GM12878 (cell line): ENCODE measurements around the gene LTB4R. TPM values are rescaled to one million over a fixed set of nuclear protein-coding genes. Genes with fewer than 3 reads are reported as not detected.

Source experiments
- ATF7 ChIP-seq: fragments of 450-650 bp; IDR thresholded peaks from 2 replicates; pipeline ENCODE4 v1.6.1; 2016; ENCODE audit warnings: low read depth, mild to moderate bottlenecking
- BHLHE40 ChIP-seq, 2 experiments: fragments of 450-650 bp in 1 of 2; IDR thresholded peaks; 2 replicates each; pipeline ENCODE4 v1.6.1; 2011 to 2017; ENCODE audit warnings: low read depth in 2 of 2, borderline replicate concordance in 1 of 2, improper control_type of control experiment in 1 of 2, low read length in 1 of 2, mild to moderate bottlenecking in 1 of 2
- CBFB ChIP-seq: IDR thresholded peaks from 2 replicates; pipeline ENCODE4 v1.6.1; 2016; ENCODE audit warnings: antibody characterized with exemption, low read depth
- CEBPB ChIP-seq, 2 experiments: fragments of 150-350 bp in 1 of 2; IDR thresholded peaks; 2 replicates each; pipeline ENCODE4 v1.6.1; 2012 to 2014; ENCODE audit warnings: low read depth in 2 of 2, low read length in 2 of 2, borderline replicate concordance in 1 of 2, inconsistent platforms in 1 of 2
- CHD4 ChIP-seq: fragments of 200-600 bp; sonication (generic); IDR thresholded peaks from 2 replicates; pipeline ENCODE4 v1.6.1; 2016; ENCODE audit warnings: mild to moderate bottlenecking
- ETV6 ChIP-seq, 2 experiments: fragments of 450-650 bp in 1 of 2; IDR thresholded peaks in 1 of 2; conservative IDR thresholded peaks in 1 of 2; 2 replicates each; pipeline ENCODE4 v1.6.1; 2014; ENCODE audit warnings: antibody characterized with exemption in 1 of 2, borderline replicate concordance in 1 of 2, low read depth in 1 of 2, mild to moderate bottlenecking in 1 of 2, moderate library complexity in 1 of 2
- HCFC1 ChIP-seq: fragments of 150-350 bp; IDR thresholded peaks from 2 replicates; pipeline ENCODE4 v1.6.1; 2014; ENCODE audit warnings: low read length
- JUND ChIP-seq: IDR thresholded peaks from 2 replicates; pipeline ENCODE4 v1.6.1; 2012; ENCODE audit warnings: low read depth, mild to moderate bottlenecking, low read length, improper control_type of control experiment, moderate library complexity
- MTA3 ChIP-seq: IDR thresholded peaks from 2 replicates; pipeline ENCODE4 v1.6.1; 2012; ENCODE audit warnings: low read length, inconsistent platforms, borderline replicate concordance
- NBN ChIP-seq: fragments of 450-650 bp; IDR thresholded peaks from 2 replicates; pipeline ENCODE4 v1.6.1; 2016
- POLR2A ChIP-seq: IDR thresholded peaks from 2 replicates; pipeline ENCODE4 v1.6.1; 2011; ENCODE audit warnings: low read depth, mild to moderate bottlenecking, low read length
- RCOR1 ChIP-seq: conservative IDR thresholded peaks from 2 replicates; pipeline ENCODE4 v1.6.1; 2012; ENCODE audit warnings: low read depth, low read length, improper control_type of control experiment
- SREBF1 ChIP-seq: IDR thresholded peaks from 2 replicates; pipeline ENCODE4 v1.6.1; 2012; ENCODE audit warnings: mild to moderate bottlenecking, low read length
- ZBED1 ChIP-seq: IDR thresholded peaks from 2 replicates; pipeline ENCODE4 v1.6.1; 2016; ENCODE audit warnings: borderline replicate concordance
- polyA plus RNA-seq, 11 experiments: library from polyadenylated mRNA; depleted of rRNA in 4 of 11; unstranded in 6 of 11; stranded (reverse) in 5 of 11; fragments of >200 nt; fragmentation: Nextera tagmentation in 4 of 11; fragmentation: Illumina TruSeq in 1 of 11; extraction: Ambion mirVana in 4 of 11; extraction: Trizol in 1 of 11; gene quantifications; 1 replicate in 1 of 11; 2 replicates in 10 of 11; pipeline versions ENCODE4 v1.2.1 to v1.2.3, GENCODE V29; 2011 to 2016; ENCODE audit warnings: inconsistent platforms in 2 of 11, missing spikeins in 2 of 11, low read depth in 1 of 11
- total RNA-seq, 4 experiments: library from RNA; depleted of rRNA in 3 of 4; stranded (reverse); fragments of >200 nt in 3 of 4; fragmentation: Illumina TruSeq in 1 of 4; extraction: Trizol in 1 of 4; gene quantifications; 2 replicates each; pipeline versions ENCODE4 v1.2.1 to v1.2.3, GENCODE V29; 2013 to 2021
- TF ChIP-seq, protein P1 (sequence below): IDR thresholded peaks from 2 replicates; pipeline ENCODE4 v1.6.1; 2012; ENCODE audit warnings: low read length, inconsistent platforms
- TF ChIP-seq, protein P2 (sequence below): IDR thresholded peaks from 2 replicates; pipeline ENCODE4 v1.6.1; 2012; ENCODE audit warnings: low read depth, low read length, improper control_type of control experiment
- TF ChIP-seq, protein P3 (sequence below): fragments of 450-650 bp; IDR thresholded peaks from 2 replicates; pipeline ENCODE4 v1.6.1; 2017; ENCODE audit warnings: borderline replicate concordance
- TF ChIP-seq, protein P4 (sequence below): IDR thresholded peaks from 2 replicates; pipeline ENCODE4 v1.6.1; 2012; ENCODE audit warnings: improper control_type of control experiment, low read depth, low read length; ENCODE audit not compliant: insufficient replicate concordance
- TF ChIP-seq, protein P5 (sequence below): fragments of 150-350 bp; IDR thresholded peaks from 2 replicates; pipeline ENCODE4 v1.6.1; 2014; ENCODE audit warnings: mild to moderate bottlenecking, low read depth, low read length

Gene LTB4R
- total and polyA plus RNA-seq, 10 of the 15 experiments (the other 5 are each of a cell fraction or from before 2014, with no cell fraction given) = 1.2 to 14.0 (median 4.0) TPM

DNA sequence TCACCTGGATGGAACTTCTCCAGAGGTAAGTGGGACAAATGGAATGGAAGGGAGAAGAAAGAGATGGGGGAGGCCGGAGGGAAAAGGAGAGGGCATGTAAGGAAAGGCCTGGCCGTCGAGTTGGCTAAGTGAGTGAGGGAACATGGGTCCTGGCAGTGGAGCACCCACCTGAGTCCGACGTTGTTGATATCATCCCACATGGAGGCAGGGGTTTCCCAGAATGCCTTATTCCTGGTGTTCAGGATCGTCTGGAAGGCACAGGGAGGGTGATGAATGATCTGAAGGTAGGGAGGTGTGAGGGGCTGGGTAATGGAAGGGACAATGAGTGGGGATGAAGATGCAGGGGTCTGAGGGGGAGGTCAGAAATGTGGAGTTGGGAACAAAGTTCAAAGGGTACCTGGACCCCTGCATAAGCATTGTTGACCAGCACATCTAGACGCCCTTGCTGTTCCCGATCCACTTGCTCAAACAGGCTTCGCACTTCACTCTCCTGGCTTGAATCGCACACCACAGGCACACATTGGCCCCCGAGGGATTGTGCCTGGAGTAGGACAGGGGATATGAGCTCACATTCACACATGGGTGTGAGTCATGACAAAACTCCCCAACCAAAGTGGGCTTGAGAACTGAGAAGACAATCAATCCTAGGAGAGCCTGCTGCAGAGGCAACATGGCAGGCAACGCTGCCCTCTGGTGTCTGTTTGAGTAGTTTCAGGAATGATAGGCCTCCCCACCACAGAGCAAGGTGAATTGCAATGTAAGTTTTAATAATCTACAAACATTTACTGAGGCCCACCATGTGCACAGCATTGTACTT lies 14.8 kb upstream of the LTB4R start (continued):
- TF ChIP-seq, protein P1, sequence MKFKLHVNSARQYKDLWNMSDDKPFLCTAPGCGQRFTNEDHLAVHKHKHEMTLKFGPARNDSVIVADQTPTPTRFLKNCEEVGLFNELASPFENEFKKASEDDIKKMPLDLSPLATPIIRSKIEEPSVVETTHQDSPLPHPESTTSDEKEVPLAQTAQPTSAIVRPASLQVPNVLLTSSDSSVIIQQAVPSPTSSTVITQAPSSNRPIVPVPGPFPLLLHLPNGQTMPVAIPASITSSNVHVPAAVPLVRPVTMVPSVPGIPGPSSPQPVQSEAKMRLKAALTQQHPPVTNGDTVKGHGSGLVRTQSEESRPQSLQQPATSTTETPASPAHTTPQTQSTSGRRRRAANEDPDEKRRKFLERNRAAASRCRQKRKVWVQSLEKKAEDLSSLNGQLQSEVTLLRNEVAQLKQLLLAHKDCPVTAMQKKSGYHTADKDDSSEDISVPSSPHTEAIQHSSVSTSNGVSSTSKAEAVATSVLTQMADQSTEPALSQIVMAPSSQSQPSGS = 0 out of 2 replicates have a peak, but pooled peaks have one; percentile 22
- TF ChIP-seq JUND = 0 out of 2 replicates have a peak, but pooled peaks have one; percentile 33
- TF ChIP-seq, protein P2, sequence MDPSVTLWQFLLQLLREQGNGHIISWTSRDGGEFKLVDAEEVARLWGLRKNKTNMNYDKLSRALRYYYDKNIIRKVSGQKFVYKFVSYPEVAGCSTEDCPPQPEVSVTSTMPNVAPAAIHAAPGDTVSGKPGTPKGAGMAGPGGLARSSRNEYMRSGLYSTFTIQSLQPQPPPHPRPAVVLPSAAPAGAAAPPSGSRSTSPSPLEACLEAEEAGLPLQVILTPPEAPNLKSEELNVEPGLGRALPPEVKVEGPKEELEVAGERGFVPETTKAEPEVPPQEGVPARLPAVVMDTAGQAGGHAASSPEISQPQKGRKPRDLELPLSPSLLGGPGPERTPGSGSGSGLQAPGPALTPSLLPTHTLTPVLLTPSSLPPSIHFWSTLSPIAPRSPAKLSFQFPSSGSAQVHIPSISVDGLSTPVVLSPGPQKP = no peak
- TF ChIP-seq, protein P3, sequence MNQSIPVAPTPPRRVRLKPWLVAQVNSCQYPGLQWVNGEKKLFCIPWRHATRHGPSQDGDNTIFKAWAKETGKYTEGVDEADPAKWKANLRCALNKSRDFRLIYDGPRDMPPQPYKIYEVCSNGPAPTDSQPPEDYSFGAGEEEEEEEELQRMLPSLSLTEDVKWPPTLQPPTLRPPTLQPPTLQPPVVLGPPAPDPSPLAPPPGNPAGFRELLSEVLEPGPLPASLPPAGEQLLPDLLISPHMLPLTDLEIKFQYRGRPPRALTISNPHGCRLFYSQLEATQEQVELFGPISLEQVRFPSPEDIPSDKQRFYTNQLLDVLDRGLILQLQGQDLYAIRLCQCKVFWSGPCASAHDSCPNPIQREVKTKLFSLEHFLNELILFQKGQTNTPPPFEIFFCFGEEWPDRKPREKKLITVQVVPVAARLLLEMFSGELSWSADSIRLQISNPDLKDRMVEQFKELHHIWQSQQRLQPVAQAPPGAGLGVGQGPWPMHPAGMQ = no peak
- peak; percentile 86 for TF ChIP-seq ATF7
- no peak; the same call in 1 of the 2 replicates for TF ChIP-seq HCFC1
- TF ChIP-seq ZBED1 = no peak
- no peak for TF ChIP-seq MTA3
- no peak for TF ChIP-seq CEBPB (IDR thresholded peaks at IDR 0.05; ENCODE audit: borderline replicate concordance in 1 of 2, low read depth in 2 of 2, low read length in 2 of 2)
- peak; percentile 49; the same call in 1 of the 2 replicates for TF ChIP-seq NBN
- TF ChIP-seq BHLHE40 (IDR thresholded peaks at IDR 0.05; ENCODE audit: borderline replicate concordance in 1 of 2, low read depth in 2 of 2, low read length in 1 of 2) = peak; percentile 76 to 78
- no peak for TF ChIP-seq CBFB
- TF ChIP-seq ETV6 (conservative IDR thresholded peaks at IDR 0.05 in 1 of 2, IDR thresholded peaks at IDR 0.05 in 1 of 2; ENCODE audit: borderline replicate concordance in 1 of 2, low read depth in 1 of 2) = no peak
- 0 out of 2 replicates have a peak, but pooled peaks have one; percentile 27 for TF ChIP-seq POLR2A
- peak; percentile 70; the same call in 1 of the 2 replicates for TF ChIP-seq RCOR1
- TF ChIP-seq, protein P4, sequence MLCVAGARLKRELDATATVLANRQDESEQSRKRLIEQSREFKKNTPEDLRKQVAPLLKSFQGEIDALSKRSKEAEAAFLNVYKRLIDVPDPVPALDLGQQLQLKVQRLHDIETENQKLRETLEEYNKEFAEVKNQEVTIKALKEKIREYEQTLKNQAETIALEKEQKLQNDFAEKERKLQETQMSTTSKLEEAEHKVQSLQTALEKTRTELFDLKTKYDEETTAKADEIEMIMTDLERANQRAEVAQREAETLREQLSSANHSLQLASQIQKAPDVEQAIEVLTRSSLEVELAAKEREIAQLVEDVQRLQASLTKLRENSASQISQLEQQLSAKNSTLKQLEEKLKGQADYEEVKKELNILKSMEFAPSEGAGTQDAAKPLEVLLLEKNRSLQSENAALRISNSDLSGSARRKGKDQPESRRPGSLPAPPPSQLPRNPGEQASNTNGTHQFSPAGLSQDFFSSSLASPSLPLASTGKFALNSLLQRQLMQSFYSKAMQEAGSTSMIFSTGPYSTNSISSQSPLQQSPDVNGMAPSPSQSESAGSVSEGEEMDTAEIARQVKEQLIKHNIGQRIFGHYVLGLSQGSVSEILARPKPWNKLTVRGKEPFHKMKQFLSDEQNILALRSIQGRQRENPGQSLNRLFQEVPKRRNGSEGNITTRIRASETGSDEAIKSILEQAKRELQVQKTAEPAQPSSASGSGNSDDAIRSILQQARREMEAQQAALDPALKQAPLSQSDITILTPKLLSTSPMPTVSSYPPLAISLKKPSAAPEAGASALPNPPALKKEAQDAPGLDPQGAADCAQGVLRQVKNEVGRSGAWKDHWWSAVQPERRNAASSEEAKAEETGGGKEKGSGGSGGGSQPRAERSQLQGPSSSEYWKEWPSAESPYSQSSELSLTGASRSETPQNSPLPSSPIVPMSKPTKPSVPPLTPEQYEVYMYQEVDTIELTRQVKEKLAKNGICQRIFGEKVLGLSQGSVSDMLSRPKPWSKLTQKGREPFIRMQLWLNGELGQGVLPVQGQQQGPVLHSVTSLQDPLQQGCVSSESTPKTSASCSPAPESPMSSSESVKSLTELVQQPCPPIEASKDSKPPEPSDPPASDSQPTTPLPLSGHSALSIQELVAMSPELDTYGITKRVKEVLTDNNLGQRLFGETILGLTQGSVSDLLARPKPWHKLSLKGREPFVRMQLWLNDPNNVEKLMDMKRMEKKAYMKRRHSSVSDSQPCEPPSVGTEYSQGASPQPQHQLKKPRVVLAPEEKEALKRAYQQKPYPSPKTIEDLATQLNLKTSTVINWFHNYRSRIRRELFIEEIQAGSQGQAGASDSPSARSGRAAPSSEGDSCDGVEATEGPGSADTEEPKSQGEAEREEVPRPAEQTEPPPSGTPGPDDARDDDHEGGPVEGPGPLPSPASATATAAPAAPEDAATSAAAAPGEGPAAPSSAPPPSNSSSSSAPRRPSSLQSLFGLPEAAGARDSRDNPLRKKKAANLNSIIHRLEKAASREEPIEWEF = peak; percentile 38
- TF ChIP-seq SREBF1 = no peak
- TF ChIP-seq, protein P5, sequence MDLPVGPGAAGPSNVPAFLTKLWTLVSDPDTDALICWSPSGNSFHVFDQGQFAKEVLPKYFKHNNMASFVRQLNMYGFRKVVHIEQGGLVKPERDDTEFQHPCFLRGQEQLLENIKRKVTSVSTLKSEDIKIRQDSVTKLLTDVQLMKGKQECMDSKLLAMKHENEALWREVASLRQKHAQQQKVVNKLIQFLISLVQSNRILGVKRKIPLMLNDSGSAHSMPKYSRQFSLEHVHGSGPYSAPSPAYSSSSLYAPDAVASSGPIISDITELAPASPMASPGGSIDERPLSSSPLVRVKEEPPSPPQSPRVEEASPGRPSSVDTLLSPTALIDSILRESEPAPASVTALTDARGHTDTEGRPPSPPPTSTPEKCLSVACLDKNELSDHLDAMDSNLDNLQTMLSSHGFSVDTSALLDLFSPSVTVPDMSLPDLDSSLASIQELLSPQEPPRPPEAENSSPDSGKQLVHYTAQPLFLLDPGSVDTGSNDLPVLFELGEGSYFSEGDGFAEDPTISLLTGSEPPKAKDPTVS = no peak
- TF ChIP-seq CHD4 = no peak
